Epithelial cell of proximal tubule (primary cell): ENCODE data around the gene TTLL1. TPM values are rescaled to one million over a fixed set of nuclear protein-coding genes. Genes with fewer than 3 reads are reported as not detected.
A peak's percentile ranks its signal among the peaks of the same experiment; 100 is the strongest.

Experiments used
- DNase-seq: peaks from one replicate; pipeline ENCODE4 v3.0.0-alpha.2; 2011; ENCODE audit warnings: low read depth
- H3K4me3 ChIP-seq: 2 replicates; pipeline ENCODE4 v1.5.1; 2011; ENCODE audit warnings: low read depth, mild to moderate bottlenecking, low read length
- CTCF ChIP-seq: conservative IDR thresholded peaks from 2 replicates; pipeline ENCODE4 v1.5.1; 2012; ENCODE audit warnings: low read depth, mild to moderate bottlenecking, low read length
- total RNA-seq: library from RNA; depleted of rRNA; stranded (reverse); fragments of >200 nt; gene quantifications from 2 replicates; pipeline ENCODE4 v1.2.3, GENCODE V29; 2015

The TTLL1 gene
- total RNA-seq, 1 donor from 2014 or later, result 8.9 TPM

GRCh38 chr22:43129426-43130425 is 40.5 kb upstream of the TTLL1 start:
- H3K4me3 ChIP-seq, result no peak overlapping the region
- DNase-seq, result no peak
- no peak for TF ChIP-seq CTCF

- TF ChIP-seq CTCF, result no peak
- DNase-seq, result no peak
- H3K4me3 ChIP-seq, result no peak overlapping the region
Measured at GRCh38 chr22:43128928-43129424, 39.8 kb upstream of the TTLL1 start.

GRCh38 chr22:43128116-43128515 is 38.9 kb upstream of the TTLL1 start:
- no peak for TF ChIP-seq CTCF
- no peak overlapping the region for H3K4me3 ChIP-seq
- DNase-seq, result no peak

GRCh38 chr22:43127166-43127908 is 38.1 kb upstream of the TTLL1 start:
- no peak for TF ChIP-seq CTCF
- no peak for DNase-seq
- H3K4me3 ChIP-seq, result no peak overlapping the region

- no peak overlapping the region for H3K4me3 ChIP-seq
- no peak for TF ChIP-seq CTCF
- DNase-seq, result peak; percentile 52
Measured at GRCh38 chr22:43126501-43127165, 37.4 kb upstream of the TTLL1 start.

GRCh38 chr22:43118953-43119458 is 29.8 kb upstream of the TTLL1 start:
- DNase-seq, result no peak
- no peak for TF ChIP-seq CTCF
- no peak overlapping the region for H3K4me3 ChIP-seq
